ENCODE results near the gene PUS10.

DNA sequence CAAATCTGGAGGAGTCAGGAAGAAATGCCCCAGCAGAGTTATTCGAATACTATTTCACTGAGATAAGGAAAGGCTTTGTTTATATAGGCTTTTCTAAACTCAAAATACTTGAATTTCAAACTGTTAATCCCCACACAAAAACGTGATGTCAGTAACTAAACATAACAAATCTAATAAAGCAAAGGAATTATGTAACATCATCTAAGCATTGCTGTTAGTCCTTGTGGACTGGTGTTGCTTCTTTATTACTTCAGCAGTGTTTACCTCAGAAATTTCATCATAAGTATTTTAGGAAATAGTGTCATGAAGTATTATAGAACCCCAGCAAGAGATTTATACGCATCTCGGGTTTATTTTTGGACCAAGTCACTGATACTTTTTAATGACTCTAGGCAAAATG, 27.9 kb upstream of the PUS10 start:
- TF ChIP-seq, protein P1, sequence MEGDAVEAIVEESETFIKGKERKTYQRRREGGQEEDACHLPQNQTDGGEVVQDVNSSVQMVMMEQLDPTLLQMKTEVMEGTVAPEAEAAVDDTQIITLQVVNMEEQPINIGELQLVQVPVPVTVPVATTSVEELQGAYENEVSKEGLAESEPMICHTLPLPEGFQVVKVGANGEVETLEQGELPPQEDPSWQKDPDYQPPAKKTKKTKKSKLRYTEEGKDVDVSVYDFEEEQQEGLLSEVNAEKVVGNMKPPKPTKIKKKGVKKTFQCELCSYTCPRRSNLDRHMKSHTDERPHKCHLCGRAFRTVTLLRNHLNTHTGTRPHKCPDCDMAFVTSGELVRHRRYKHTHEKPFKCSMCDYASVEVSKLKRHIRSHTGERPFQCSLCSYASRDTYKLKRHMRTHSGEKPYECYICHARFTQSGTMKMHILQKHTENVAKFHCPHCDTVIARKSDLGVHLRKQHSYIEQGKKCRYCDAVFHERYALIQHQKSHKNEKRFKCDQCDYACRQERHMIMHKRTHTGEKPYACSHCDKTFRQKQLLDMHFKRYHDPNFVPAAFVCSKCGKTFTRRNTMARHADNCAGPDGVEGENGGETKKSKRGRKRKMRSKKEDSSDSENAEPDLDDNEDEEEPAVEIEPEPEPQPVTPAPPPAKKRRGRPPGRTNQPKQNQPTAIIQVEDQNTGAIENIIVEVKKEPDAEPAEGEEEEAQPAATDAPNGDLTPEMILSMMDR (IDR thresholded peaks at IDR 0.05; ENCODE audit: insufficient read depth, low read length), result no peak
- TF ChIP-seq, protein P2, sequence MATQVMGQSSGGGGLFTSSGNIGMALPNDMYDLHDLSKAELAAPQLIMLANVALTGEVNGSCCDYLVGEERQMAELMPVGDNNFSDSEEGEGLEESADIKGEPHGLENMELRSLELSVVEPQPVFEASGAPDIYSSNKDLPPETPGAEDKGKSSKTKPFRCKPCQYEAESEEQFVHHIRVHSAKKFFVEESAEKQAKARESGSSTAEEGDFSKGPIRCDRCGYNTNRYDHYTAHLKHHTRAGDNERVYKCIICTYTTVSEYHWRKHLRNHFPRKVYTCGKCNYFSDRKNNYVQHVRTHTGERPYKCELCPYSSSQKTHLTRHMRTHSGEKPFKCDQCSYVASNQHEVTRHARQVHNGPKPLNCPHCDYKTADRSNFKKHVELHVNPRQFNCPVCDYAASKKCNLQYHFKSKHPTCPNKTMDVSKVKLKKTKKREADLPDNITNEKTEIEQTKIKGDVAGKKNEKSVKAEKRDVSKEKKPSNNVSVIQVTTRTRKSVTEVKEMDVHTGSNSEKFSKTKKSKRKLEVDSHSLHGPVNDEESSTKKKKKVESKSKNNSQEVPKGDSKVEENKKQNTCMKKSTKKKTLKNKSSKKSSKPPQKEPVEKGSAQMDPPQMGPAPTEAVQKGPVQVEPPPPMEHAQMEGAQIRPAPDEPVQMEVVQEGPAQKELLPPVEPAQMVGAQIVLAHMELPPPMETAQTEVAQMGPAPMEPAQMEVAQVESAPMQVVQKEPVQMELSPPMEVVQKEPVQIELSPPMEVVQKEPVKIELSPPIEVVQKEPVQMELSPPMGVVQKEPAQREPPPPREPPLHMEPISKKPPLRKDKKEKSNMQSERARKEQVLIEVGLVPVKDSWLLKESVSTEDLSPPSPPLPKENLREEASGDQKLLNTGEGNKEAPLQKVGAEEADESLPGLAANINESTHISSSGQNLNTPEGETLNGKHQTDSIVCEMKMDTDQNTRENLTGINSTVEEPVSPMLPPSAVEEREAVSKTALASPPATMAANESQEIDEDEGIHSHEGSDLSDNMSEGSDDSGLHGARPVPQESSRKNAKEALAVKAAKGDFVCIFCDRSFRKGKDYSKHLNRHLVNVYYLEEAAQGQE (IDR thresholded peaks at IDR 0.05; ENCODE audit: insufficient replicate concordance, low read depth), result no peak
- no peak for TF ChIP-seq POLR2AphosphoS5 (IDR thresholded peaks at IDR 0.05; ENCODE audit: low read depth)

All from HL-60 (cell line).